Measurements from ENCODE around the gene SACS. TPM values are rescaled to one million over a fixed set of nuclear protein-coding genes. Genes with fewer than 3 reads are reported as not detected.

The SACS gene
- total and polyA plus RNA-seq, 2 donors (not counting 3 experiments of a cell fraction or from before 2014, with no cell fraction given) = 14.8 to 72.7 TPM

DNA sequence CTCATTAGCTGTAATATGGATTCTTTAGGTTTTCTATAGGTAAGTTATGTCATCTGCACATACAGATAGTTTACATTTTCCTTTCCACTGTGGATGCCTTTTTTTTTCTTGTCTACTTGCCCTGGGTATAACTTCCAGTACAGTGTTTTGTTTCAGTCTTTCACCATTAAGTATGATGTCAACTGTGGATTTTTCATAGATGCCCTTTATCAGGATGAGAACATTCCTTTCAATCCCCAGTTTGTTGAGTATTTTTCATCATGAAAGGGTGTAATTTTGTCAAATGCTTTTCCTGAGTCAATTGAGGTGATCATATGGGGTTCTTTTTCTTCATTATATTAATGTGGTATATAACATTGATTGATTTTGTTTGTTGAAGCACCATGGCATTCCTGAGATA, 43.6 kb upstream of the SACS start:
- Histone ChIP-seq H4K20me1 (replicated peaks; ENCODE audit: control insufficient read depth, extremely low read depth, insufficient read depth, low read length) (no peaks in the 10 kb centered on the region), H3K9me1 (replicated peaks; ENCODE audit: control insufficient read depth, extremely low read depth, insufficient read depth, low read length) (no peaks in the 10 kb centered on the region), H3K36me3 (ENCODE audit: control insufficient read depth in 2 of 2, extremely low read depth in 1 of 2, insufficient read depth in 2 of 2, low read length in 2 of 2) (no peaks in the 10 kb centered on the region), H3K27me3 (ENCODE audit: control insufficient read depth in 2 of 2, insufficient read depth in 2 of 2, low read length in 2 of 2) (peaks cover 1 to 2% of the 10 kb centered on the region in 2 experiments), H3K4me2 (ENCODE audit: insufficient read depth, low read length) (no peak overlapping the region), H3K4me1 (ENCODE audit: control insufficient read depth, extremely low read depth, insufficient read depth, low read length) (no peaks in the 10 kb centered on the region), H2AFZ (ENCODE audit: low read depth, low read length) (no peak overlapping the region), H3K4me3 (replicated peaks in 1 of 3; ENCODE audit: insufficient read depth in 1 of 3, low read depth in 1 of 3, low read length in 3 of 3) (no peak overlapping the region), H3K9ac (replicated peaks; ENCODE audit: extremely low read depth, insufficient read depth, low read length) (no peak overlapping the region), H3K9me3 (replicated peaks; ENCODE audit: control insufficient read depth, insufficient read depth, low read length) (no peaks in the 10 kb centered on the region), H3K27ac (ENCODE audit: insufficient read depth, low read depth, low read length) (no peak overlapping the region), H3K79me2 (ENCODE audit: control insufficient read depth, insufficient read depth, low read length) (no peaks in the 10 kb centered on the region)
- DNase-seq (ENCODE audit: low read depth, low spot score) (no peak), FAIRE-seq (no peak)
- dilution Hi-C loops (cut with MboI; ENCODE audit: extremely low pct_ligation_motif_present, low sequenced_read_pairs) = no loop called here
- intact Hi-C loops (cut with micrococcal nuclease) = no loop called here
- ChIA-PET POLR2A (no interaction called here), CTCF (no interaction called here)
- no TSS peak for BruUV-seq (replicated peaks)
- TF ChIP-seq JUN (IDR thresholded peaks at IDR 0.05; ENCODE audit: borderline replicate concordance, insufficient read depth, insufficient read length, low read depth) (no peak), EZH2 (IDR thresholded peaks at IDR 0.05; ENCODE audit: borderline replicate concordance, low read depth, low read length, severe bottlenecking) (no peak), MAX (IDR thresholded peaks at IDR 0.05; ENCODE audit: insufficient read depth, insufficient read length) (no peak), MYC (IDR thresholded peaks at IDR 0.05; ENCODE audit: low read depth, low read length) (no peak), GATA2 (IDR thresholded peaks at IDR 0.05; ENCODE audit: insufficient read depth, insufficient read length, low read depth, low read length) (no peak), POLR2AphosphoS5 (IDR thresholded peaks at IDR 0.05; ENCODE audit: insufficient read depth, low read depth, low read length) (no peak), CTCF (IDR thresholded peaks at IDR 0.05; ENCODE audit: extremely low read depth in 1 of 2, insufficient read depth in 1 of 2, low read depth in 1 of 2, low read length in 2 of 2) (no peak), POLR2A (IDR thresholded peaks at IDR 0.05; ENCODE audit: low read depth, low read length) (no peak), FOS (IDR thresholded peaks at IDR 0.05; ENCODE audit: borderline replicate concordance, insufficient read depth, low read length) (no peak)
